T-cell (primary cell): ENCODE results near the gene CXCL16. TPM values are rescaled to one million over a fixed set of nuclear protein-coding genes. Genes with fewer than 3 reads are reported as not detected.

ENCODE experiments used
- ATAC-seq, 4 experiments: fragments of 200-7000 bp in 3 of 4; fragments of 150-1000 bp in 1 of 4; cut with Tn5 transposase; replicated peaks in 1 of 4; 1 replicate in 3 of 4; 2 replicates in 1 of 4; pipeline ENCODE4 v1.10.0; 2021; ENCODE audit warnings: moderate library complexity in 3 of 4, mild to moderate bottlenecking in 2 of 4, moderate number of reproducible peaks in 1 of 4
- CTCF ChIA-PET, 2 donors: fragments of 300-600 bp; sonication (Branson Sonifier 250); formaldehyde crosslinking; loops; one replicate each; lab custom pipeline; 2022; ENCODE audit warnings: antibody characterized with exemption in 2 of 2; lab: Charles Lee
- POLR2A ChIA-PET, 2 donors: fragments of 300-600 bp; sonication (Branson Sonifier 250); formaldehyde crosslinking; loops; one replicate each; lab custom pipeline; 2022; ENCODE audit warnings: antibody characterized with exemption in 2 of 2; lab: Charles Lee
- DNase-seq, 35 experiments: peaks; one replicate each; pipeline versions ENCODE4 v3.0.0 to v3.0.0-alpha.2; 2013 to 2023
- H3K27ac ChIP-seq: one replicate; pipeline ENCODE4 v1.5.1; 2013; ENCODE audit warnings: low read length
- H3K27me3 ChIP-seq, 2 experiments: replicated peaks in 1 of 2; 1 replicate in 1 of 2; 2 replicates in 1 of 2; pipeline versions ENCODE4 v1.6.1 to v1.7.0; 2013; ENCODE audit warnings: low read length in 1 of 2, mixed read lengths in 1 of 2; ENCODE audit not compliant: control insufficient read depth in 2 of 2, insufficient read depth in 2 of 2; ENCODE audit errors: extremely low read depth in 1 of 2
- H3K36me3 ChIP-seq, 2 donors: 1 replicate in 1 of 2; 2 replicates in 1 of 2; pipeline versions ENCODE4 v1.6.1 to v1.7.0; 2013; ENCODE audit warnings: low read length in 1 of 2; ENCODE audit not compliant: control insufficient read depth in 2 of 2, insufficient read depth in 1 of 2; ENCODE audit errors: extremely low read depth in 1 of 2
- H3K4me1 ChIP-seq, 2 experiments: 1 replicate in 1 of 2; 2 replicates in 1 of 2; pipeline versions ENCODE4 v1.6.1 to v1.7.0; 2013; ENCODE audit warnings: low read length in 2 of 2, mixed read lengths in 1 of 2; ENCODE audit not compliant: insufficient read depth in 2 of 2, control insufficient read depth in 1 of 2; ENCODE audit errors: extremely low read depth in 1 of 2
- H3K4me3 ChIP-seq, 2 donors: 1 replicate in 1 of 2; 2 replicates in 1 of 2; pipeline versions ENCODE4 v1.5.1 to v1.7.0; 2013; ENCODE audit warnings: mild to moderate bottlenecking in 2 of 2, low read length in 1 of 2, moderate library complexity in 1 of 2; ENCODE audit not compliant: control insufficient read depth in 1 of 2; ENCODE audit errors: extremely low read depth in 1 of 2
- H3K9me3 ChIP-seq: 2 replicates; pipeline ENCODE4 v1.7.0; 2013
- H3K27ac Mint-ChIP-seq, 2 donors: one replicate each; pipeline ENCODE4 v1.8.0; 2020 to 2021; ENCODE audit warnings: mild to moderate bottlenecking in 2 of 2, mixed read lengths in 2 of 2
- H3K27me3 Mint-ChIP-seq, 2 donors: one replicate each; pipeline ENCODE4 v1.8.0; 2021 to 2022; ENCODE audit warnings: mixed read lengths in 2 of 2
- H3K36me3 Mint-ChIP-seq: one replicate; pipeline ENCODE4 v1.8.0; 2021; ENCODE audit warnings: mixed read lengths
- H3K4me1 Mint-ChIP-seq, 3 donors: one replicate each; pipeline ENCODE4 v1.8.0; 2020 to 2022; ENCODE audit warnings: mixed read lengths in 3 of 3, mild to moderate bottlenecking in 1 of 3
- H3K4me3 Mint-ChIP-seq, 3 donors: one replicate each; pipeline ENCODE4 v1.8.0; 2020 to 2022; ENCODE audit warnings: mild to moderate bottlenecking in 3 of 3, mixed read lengths in 3 of 3, moderate library complexity in 3 of 3
- H3K9me3 Mint-ChIP-seq, 3 donors: one replicate each; pipeline ENCODE4 v1.8.0; 2020 to 2022; ENCODE audit warnings: mixed read lengths in 3 of 3
- WGBS: methylation state at CpG from one replicate; pipeline ENCODE4 v1.1.5; 2013; ENCODE audit warnings: missing lambda C conversion rate; ENCODE audit not compliant: insufficient coverage; 5-methylcytosine and 5-hydroxymethylcytosine counted together
- total RNA-seq, 35 experiments: library from RNA in 6 of 35; stranded (reverse) in 6 of 35; fragments of 120-200 nt in 1 of 35; gene quantifications; one replicate each; pipeline versions ENCODE4 v1.2.1 to v1.2.4 and lab custom pipeline; 2013 to 2026

The CXCL16 gene
- total RNA-seq, 5 donors from 2014 or later (not counting 1 experiment from before 2014, with no cell fraction given) = 2.5 to 11.2 (median 3.1) TPM

- CTCF ChIA-PET = no interaction called here
- Mint-ChIP-seq H3K4me3 (no peak overlapping the region), H3K4me1 (no peaks in the 10 kb centered on the region), H3K27ac (no peak overlapping the region), H3K36me3 (no peaks in the 10 kb centered on the region), H3K9me3 (no peaks in the 10 kb centered on the region), H3K27me3 (peaks cover 7 to 18% of the 10 kb centered on the region in 2 donors)
- Histone ChIP-seq H3K36me3 (no peaks in the 10 kb centered on the region), H3K27me3 (peaks cover 0 to 17% of the 10 kb centered on the region in 2 experiments), H3K4me1 (no peaks in the 10 kb centered on the region), H3K4me3 (no peak overlapping the region), H3K27ac (no peak overlapping the region), H3K9me3 (no peaks in the 10 kb centered on the region)
- whole genome bisulfite sequencing = 100% methylated on average over 1 of the region's 10 CpGs
- ATAC-seq = no peak
- POLR2A ChIA-PET = no interaction called here
- no peak for DNase-seq
Measured at GRCh38 chr17:4759776-4760236, 20.1 kb upstream of the CXCL16 start.

GRCh38 chr17:4753392-4753791 is 13.7 kb upstream of the CXCL16 start:
- DNase-seq (no peak), ATAC-seq (no peak)
- no peaks in the 10 kb centered on the region for H3K9me3 Mint-ChIP-seq
- WGBS = no CpG with 5 or more reads among the region's 1 CpG
- peaks cover 0 to 34% of the 10 kb centered on the region in 2 experiments for H3K27me3 ChIP-seq
- H3K4me1 ChIP-seq = peaks cover 2 to 3% of the 10 kb centered on the region in 2 experiments
- no peak overlapping the region for H3K27ac ChIP-seq
- H3K9me3 ChIP-seq = no peaks in the 10 kb centered on the region
- POLR2A ChIA-PET = interaction anchor here in 1 of 2 donors (0.7 kb wide), 1 partner anchor 163 kb away, joined by 5 read pairs; no protein-coding TSS in a partner anchor
- H3K36me3 ChIP-seq = no peaks in the 10 kb centered on the region
- H3K27ac Mint-ChIP-seq = no peak overlapping the region
- peaks cover 3 to 6% (median 4%) of the 10 kb centered on the region in 3 donors for H3K4me1 Mint-ChIP-seq
- H3K4me3 ChIP-seq = no peak overlapping the region
- H3K36me3 Mint-ChIP-seq = no peaks in the 10 kb centered on the region
- CTCF ChIA-PET = no interaction called here
- no peak overlapping the region for H3K4me3 Mint-ChIP-seq
- H3K27me3 Mint-ChIP-seq = peaks cover 19 to 26% of the 10 kb centered on the region in 2 donors

GRCh38 chr17:4751932-4752331 is 12.2 kb upstream of the CXCL16 start:
- CTCF ChIA-PET = no interaction called here
- Histone ChIP-seq H3K4me1 (peaks cover 2 to 16% of the 10 kb centered on the region in 2 experiments), H3K36me3 (no peaks in the 10 kb centered on the region), H3K27ac (no peak overlapping the region), H3K4me3 (no peak overlapping the region), H3K9me3 (no peaks in the 10 kb centered on the region), H3K27me3 (peaks cover 0 to 31% of the 10 kb centered on the region in 2 experiments)
- POLR2A ChIA-PET = no interaction called here
- H3K36me3 Mint-ChIP-seq = no peaks in the 10 kb centered on the region
- H3K4me1 Mint-ChIP-seq = peaks cover 12 to 14% (median 13%) of the 10 kb centered on the region in 3 donors
- ATAC-seq (no peak), DNase-seq (no peak)
- H3K9me3 Mint-ChIP-seq = no peaks in the 10 kb centered on the region
- H3K27me3 Mint-ChIP-seq = peaks cover 19 to 22% of the 10 kb centered on the region in 2 donors
- no peak overlapping the region for H3K27ac Mint-ChIP-seq
- no peak overlapping the region for H3K4me3 Mint-ChIP-seq
- 74% methylated on average over 2 of the region's 5 CpGs for WGBS

- no peak for ATAC-seq
- Mint-ChIP-seq H3K4me3 (no peak overlapping the region), H3K27ac (no peak overlapping the region), H3K4me1 (peaks cover 13 to 18% (median 13%) of the 10 kb centered on the region in 3 donors), H3K36me3 (no peaks in the 10 kb centered on the region), H3K27me3 (peaks cover 19 to 22% of the 10 kb centered on the region in 2 donors), H3K9me3 (no peaks in the 10 kb centered on the region)
- Histone ChIP-seq H3K27ac (no peak overlapping the region), H3K36me3 (no peaks in the 10 kb centered on the region), H3K4me1 (peaks cover 2 to 16% of the 10 kb centered on the region in 2 experiments), H3K27me3 (peaks cover 0 to 31% of the 10 kb centered on the region in 2 experiments), H3K4me3 (no peak overlapping the region), H3K9me3 (no peaks in the 10 kb centered on the region)
- DNase-seq = no peak
- ChIA-PET POLR2A (no interaction called here), CTCF (no interaction called here)
- no CpG with 5 or more reads among the region's 3 CpGs for WGBS
Measured at GRCh38 chr17:4750606-4751005, 10.9 kb upstream of the CXCL16 start.

- Histone ChIP-seq H3K9me3 (no peaks in the 10 kb centered on the region), H3K27ac (no peak overlapping the region), H3K4me3 (no peak overlapping the region), H3K36me3 (no peaks in the 10 kb centered on the region), H3K4me1 (peaks cover 2 to 23% of the 10 kb centered on the region in 2 experiments), H3K27me3 (peaks cover 2 to 34% of the 10 kb centered on the region in 2 experiments)
- ATAC-seq (no peak), DNase-seq (no peak)
- ChIA-PET CTCF (interaction anchor here in 1 of 2 donors (1.0 kb wide), 1 partner anchor 39 kb away, joined by 3 read pairs; the partner anchor contains the start of gene ARRB2), POLR2A (no interaction called here)
- H3K36me3 Mint-ChIP-seq = no peaks in the 10 kb centered on the region
- peak overlapping the region in 2 of 3 donors; percentile 32 to 55 for H3K4me3 Mint-ChIP-seq
- peaks cover 13 to 21% (median 18%) of the 10 kb centered on the region in 3 donors for H3K4me1 Mint-ChIP-seq
- peak overlapping the region in 1 of 2 donors; percentile 39 for H3K27ac Mint-ChIP-seq
- no peaks in the 10 kb centered on the region for H3K9me3 Mint-ChIP-seq
- 56% methylated on average over 2 of the region's 4 CpGs for WGBS
- H3K27me3 Mint-ChIP-seq = peaks cover 9 to 11% of the 10 kb centered on the region in 2 donors
Measured at GRCh38 chr17:4748686-4749085, 9.0 kb upstream of the CXCL16 start.

GRCh38 chr17:4747847-4748246 is 8.1 kb upstream of the CXCL16 start:
- ATAC-seq = peak; percentile 91 to 100 (median 96)
- Histone ChIP-seq H3K9me3 (no peaks in the 10 kb centered on the region), H3K4me1 (peaks cover 2 to 23% of the 10 kb centered on the region in 2 experiments), H3K27me3 (peaks cover 2 to 40% of the 10 kb centered on the region in 2 experiments), H3K4me3 (peak overlapping the region in 1 of 2 donors; percentile 2), H3K27ac (peak overlapping the region; percentile 41), H3K36me3 (no peaks in the 10 kb centered on the region)
- H3K4me1 Mint-ChIP-seq = peaks cover 13 to 21% (median 18%) of the 10 kb centered on the region in 3 donors
- no peaks in the 10 kb centered on the region for H3K36me3 Mint-ChIP-seq
- POLR2A ChIA-PET = no interaction called here
- H3K27me3 Mint-ChIP-seq = peaks cover 7 to 13% of the 10 kb centered on the region in 2 donors
- peak overlapping the region; percentile 32 to 55 (median 55) for H3K4me3 Mint-ChIP-seq
- H3K27ac Mint-ChIP-seq = peak overlapping the region; percentile 80 to 88
- CTCF ChIA-PET = interaction anchor here in 1 of 2 donors (1.0 kb wide), 1 partner anchor 38 kb away, joined by 3 read pairs; the partner anchor contains the start of gene ARRB2
- H3K9me3 Mint-ChIP-seq = no peaks in the 10 kb centered on the region
- WGBS = 0% methylated on average over 3 of the region's 5 CpGs
- peak in 28 of 35 experiments; percentile 3 to 67 (median 35) for DNase-seq
